DOHH2 (cell line): ENCODE measurements around the gene SLC9A8.
"Not testable (repeated sequence)": the region's sequence is repeated elsewhere in the genome, so short reads cannot be mapped to it uniquely, and the experiment has no call there.

Experiments
- H3F3A ChIP-seq: fragments of 200-600 bp; sonication (generic), shearing (Covaris generic); 2 replicates; pipeline ENCODE4 v1.6.0; 2016; ENCODE audit warnings: antibody characterized with exemption, mild to moderate bottlenecking; ENCODE audit not compliant: control insufficient read depth, insufficient read depth
- H3K27ac ChIP-seq: fragments of 200-600 bp; sonication (generic); 2 replicates; pipeline ENCODE4 v1.5.1; 2014; ENCODE audit warnings: low read depth, mild to moderate bottlenecking, low read length, moderate library complexity
- H3K27me3 ChIP-seq: fragments of 200-600 bp; sonication (generic); 2 replicates; pipeline ENCODE4 v1.6.1; 2014; ENCODE audit warnings: mild to moderate bottlenecking, low read length, mixed read lengths; ENCODE audit not compliant: control insufficient read depth
- H3K36me3 ChIP-seq: fragments of 200-600 bp; sonication (generic); 2 replicates; pipeline ENCODE4 v1.6.1; 2014; ENCODE audit warnings: mild to moderate bottlenecking, low read length, moderate library complexity, mixed read lengths; ENCODE audit not compliant: control insufficient read depth
- H3K4me1 ChIP-seq: fragments of 200-600 bp; sonication (generic); 2 replicates; pipeline ENCODE4 v1.6.1; 2014; ENCODE audit warnings: mild to moderate bottlenecking, low read length, mixed read lengths; ENCODE audit not compliant: control insufficient read depth
- H3K4me2 ChIP-seq: fragments of 200-600 bp; sonication (generic); 2 replicates; pipeline ENCODE4 v1.6.0; 2014; ENCODE audit warnings: mild to moderate bottlenecking, low read length, moderate library complexity
- H3K4me3 ChIP-seq: fragments of 200-600 bp; sonication (generic); 2 replicates; pipeline ENCODE4 v1.5.1; 2014; ENCODE audit warnings: mild to moderate bottlenecking, low read length, mixed read lengths
- H3K79me2 ChIP-seq: fragments of 200-600 bp; sonication (generic); 2 replicates; pipeline ENCODE4 v1.6.1; 2014; ENCODE audit warnings: mild to moderate bottlenecking, low read length, mixed read lengths; ENCODE audit not compliant: control insufficient read depth
- H3K9me2 ChIP-seq: fragments of 200-600 bp; sonication (generic); replicated peaks from 2 replicates; pipeline ENCODE4 v1.6.1; 2014; ENCODE audit warnings: mild to moderate bottlenecking, low read length, mixed read lengths; ENCODE audit not compliant: control insufficient read depth
- H3K9me3 ChIP-seq: fragments of 200-600 bp; sonication (generic); 2 replicates; pipeline ENCODE4 v1.6.1; 2014; ENCODE audit warnings: antibody characterized with exemption, low read length, mixed read lengths; ENCODE audit not compliant: control insufficient read depth, insufficient read depth
- H4K20me1 ChIP-seq: fragments of 200-600 bp; sonication (generic); 2 replicates; pipeline ENCODE4 v1.6.0; 2014; ENCODE audit warnings: low read depth, mild to moderate bottlenecking, antibody characterized with exemption, low read length, moderate library complexity; ENCODE audit not compliant: control insufficient read depth, insufficient read depth
- EZH2phosphoT487 ChIP-seq: fragments of 200-600 bp; sonication (generic); IDR thresholded peaks from 2 replicates; pipeline ENCODE4 v1.6.1; 2017; ENCODE audit warnings: borderline replicate concordance, mild to moderate bottlenecking, antibody characterized with exemption, low read length, moderate library complexity, mixed read lengths
- TF ChIP-seq, protein P1 (sequence below): fragments of 200-600 bp; sonication (generic); IDR thresholded peaks from one replicate; pipeline ENCODE4 v1.5.1; 2014; ENCODE audit warnings: antibody characterized with exemption, mild to moderate bottlenecking, low read depth, low read length; ENCODE audit not compliant: poor library complexity, severe bottlenecking

The SLC9A8 gene

DNA sequence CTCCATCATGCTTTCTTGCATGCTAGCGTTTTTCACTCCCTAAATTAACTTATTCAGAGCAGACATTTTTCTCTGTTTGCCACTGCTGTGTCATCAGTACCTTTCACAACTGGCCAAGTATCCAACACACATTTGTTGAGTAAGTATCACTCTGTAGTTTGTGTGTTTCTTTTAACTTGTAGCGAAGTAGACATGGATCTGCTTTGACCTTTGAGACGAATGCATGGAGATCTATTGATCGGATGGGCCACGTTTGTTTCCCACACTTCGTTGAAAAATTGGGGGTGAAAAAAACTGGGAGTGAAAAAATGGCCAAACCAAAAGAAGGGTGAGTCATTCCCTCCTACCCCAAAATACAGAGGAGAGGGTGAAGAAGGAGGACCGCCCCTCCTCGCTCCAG is 12.9 kb upstream of the SLC9A8 start:
- peaks cover 43% of the 10 kb centered on the region for H3K27me3 ChIP-seq
- no peaks in the 10 kb centered on the region for H3K9me3 ChIP-seq
- H3K4me3 ChIP-seq, result no peak overlapping the region
- no peak overlapping the region for H3K4me2 ChIP-seq
- peaks cover 5% of the 10 kb centered on the region; the same call in 1 of the 2 replicates for H3F3A ChIP-seq
- no peaks in the 10 kb centered on the region for H3K9me2 ChIP-seq
- peaks cover 31% of the 10 kb centered on the region for H3K4me1 ChIP-seq
- H3K36me3 ChIP-seq, result no peaks in the 10 kb centered on the region
- no peak overlapping the region for H3K27ac ChIP-seq
- no peaks in the 10 kb centered on the region for H4K20me1 ChIP-seq
- H3K79me2 ChIP-seq, result no peaks in the 10 kb centered on the region
- TF ChIP-seq EZH2phosphoT487, result no peak
- TF ChIP-seq, protein P1, sequence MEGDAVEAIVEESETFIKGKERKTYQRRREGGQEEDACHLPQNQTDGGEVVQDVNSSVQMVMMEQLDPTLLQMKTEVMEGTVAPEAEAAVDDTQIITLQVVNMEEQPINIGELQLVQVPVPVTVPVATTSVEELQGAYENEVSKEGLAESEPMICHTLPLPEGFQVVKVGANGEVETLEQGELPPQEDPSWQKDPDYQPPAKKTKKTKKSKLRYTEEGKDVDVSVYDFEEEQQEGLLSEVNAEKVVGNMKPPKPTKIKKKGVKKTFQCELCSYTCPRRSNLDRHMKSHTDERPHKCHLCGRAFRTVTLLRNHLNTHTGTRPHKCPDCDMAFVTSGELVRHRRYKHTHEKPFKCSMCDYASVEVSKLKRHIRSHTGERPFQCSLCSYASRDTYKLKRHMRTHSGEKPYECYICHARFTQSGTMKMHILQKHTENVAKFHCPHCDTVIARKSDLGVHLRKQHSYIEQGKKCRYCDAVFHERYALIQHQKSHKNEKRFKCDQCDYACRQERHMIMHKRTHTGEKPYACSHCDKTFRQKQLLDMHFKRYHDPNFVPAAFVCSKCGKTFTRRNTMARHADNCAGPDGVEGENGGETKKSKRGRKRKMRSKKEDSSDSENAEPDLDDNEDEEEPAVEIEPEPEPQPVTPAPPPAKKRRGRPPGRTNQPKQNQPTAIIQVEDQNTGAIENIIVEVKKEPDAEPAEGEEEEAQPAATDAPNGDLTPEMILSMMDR, result no peak

DNA sequence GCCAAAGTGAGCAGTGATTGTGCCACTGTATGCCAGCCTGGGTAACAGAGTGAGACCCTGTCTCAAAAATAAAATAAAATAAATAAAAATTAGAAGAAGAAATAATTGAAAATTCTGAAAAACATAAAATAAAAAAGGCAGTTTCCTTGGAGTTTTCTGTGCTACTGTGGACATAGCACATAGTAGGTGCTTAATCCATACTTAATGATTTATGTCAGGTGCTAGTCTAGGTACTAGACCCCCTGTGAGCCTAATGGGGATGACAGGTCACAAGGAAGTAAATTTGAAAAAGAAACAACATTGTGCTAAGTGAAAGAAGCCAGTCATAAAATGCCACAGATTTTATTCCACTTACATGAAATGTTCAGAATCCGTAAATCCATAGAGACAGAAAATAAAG is 9.2 kb upstream of the SLC9A8 start:
- no peaks in the 10 kb centered on the region for H3K79me2 ChIP-seq
- peaks cover 11% of the 10 kb centered on the region for H3F3A ChIP-seq
- H3K27ac ChIP-seq, result no peak overlapping the region
- H3K9me2 ChIP-seq, result no peaks in the 10 kb centered on the region
- H3K4me1 ChIP-seq, result peaks cover 36% of the 10 kb centered on the region
- H3K9me3 ChIP-seq, result no peaks in the 10 kb centered on the region
- TF ChIP-seq EZH2phosphoT487, result no peak
- TF ChIP-seq, protein P1, result no peak
- H3K27me3 ChIP-seq, result peaks cover 16% of the 10 kb centered on the region
- H3K4me2 ChIP-seq, result no peak overlapping the region
- no peaks in the 10 kb centered on the region for H3K36me3 ChIP-seq
- H4K20me1 ChIP-seq, result no peaks in the 10 kb centered on the region
- H3K4me3 ChIP-seq, result no peak overlapping the region

DNA sequence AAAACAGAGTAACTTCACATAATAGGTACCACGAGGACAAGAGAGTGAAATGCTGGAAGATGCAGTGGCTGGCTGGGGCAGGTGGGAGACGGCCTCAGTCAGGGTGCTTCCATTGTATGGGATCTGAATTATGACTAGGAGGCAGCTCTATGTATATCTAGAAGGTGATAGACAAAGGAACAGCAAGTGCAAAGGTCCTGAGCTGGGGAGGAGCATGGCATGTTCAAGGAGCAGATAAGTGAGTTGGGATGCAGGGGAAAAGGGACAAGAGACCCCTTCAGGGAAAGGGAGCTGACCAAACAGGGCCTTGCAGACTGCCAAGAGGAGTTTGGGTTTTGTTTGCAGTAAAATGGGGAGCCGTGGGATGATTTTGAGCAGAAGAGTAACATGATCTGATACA is 8.3 kb upstream of the SLC9A8 start:
- Histone ChIP-seq H3K4me2 (no peak overlapping the region), H3K9me2 (no peaks in the 10 kb centered on the region), H3K79me2 (no peaks in the 10 kb centered on the region), H3K27ac (no peak overlapping the region), H4K20me1 (no peaks in the 10 kb centered on the region), H3K4me3 (no peak overlapping the region), H3F3A (peaks cover 11% of the 10 kb centered on the region), H3K9me3 (no peaks in the 10 kb centered on the region), H3K4me1 (peaks cover 44% of the 10 kb centered on the region), H3K27me3 (peaks cover 7% of the 10 kb centered on the region), H3K36me3 (no peaks in the 10 kb centered on the region)
- TF ChIP-seq EZH2phosphoT487, result no peak
- TF ChIP-seq, protein P1, result no peak

DNA sequence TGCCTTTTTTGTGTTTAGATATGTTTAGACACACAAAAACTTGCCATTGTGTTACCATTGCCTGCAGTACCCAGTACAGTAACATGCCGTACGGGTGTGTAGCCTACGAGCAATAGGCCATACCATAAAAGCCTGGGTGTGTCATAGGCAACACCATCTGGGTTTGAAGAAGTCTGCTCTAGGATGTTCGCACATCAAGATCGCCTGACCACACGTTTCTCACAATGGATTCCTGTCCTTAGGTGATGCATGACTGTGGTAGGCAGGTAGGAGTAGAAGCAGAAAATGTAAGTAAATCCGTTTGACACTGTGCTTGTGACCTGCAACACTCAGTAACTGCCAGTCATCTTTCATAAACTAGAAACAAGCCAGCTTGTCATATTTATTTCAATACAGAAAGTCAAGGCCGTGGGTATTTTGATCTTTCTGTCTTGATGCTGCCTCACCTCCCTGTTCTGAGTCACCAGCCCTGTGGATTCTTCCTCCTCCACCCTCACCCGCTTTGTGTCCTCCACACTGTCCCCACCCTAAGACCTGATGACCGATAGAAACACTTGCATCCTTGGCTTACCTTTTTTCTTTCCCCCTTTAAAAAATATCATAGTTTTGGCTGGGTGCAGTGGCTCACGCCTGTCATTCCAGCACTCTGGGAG is 7.3 kb upstream of the SLC9A8 start:
- H3K9me3 ChIP-seq, H3K4me3 ChIP-seq, H4K20me1 ChIP-seq, H3K79me2 ChIP-seq, H3K27me3 ChIP-seq, H3K4me2 ChIP-seq, H3K9me2 ChIP-seq, H3K27ac ChIP-seq, H3K36me3 ChIP-seq: not testable (repeated sequence)
- Histone ChIP-seq H3K4me1 (peaks cover 39% of the 10 kb centered on the region), H3F3A (peaks cover 11% of the 10 kb centered on the region)
